Renal pelvis (tissue), 4 donors: Measurements from ENCODE around the gene FAM13A. TPM values are rescaled to one million over a fixed set of nuclear protein-coding genes. Genes with fewer than 3 reads are reported as not detected.

Experiments used
- DNase-seq: peaks from one replicate; pipeline ENCODE4 v3.0.0-alpha.2; 2013
- polyA plus RNA-seq, 3 donors: library from polyadenylated mRNA; unstranded; fragments of 120-200 nt; gene quantifications; one replicate each; pipeline ENCODE4 v1.2.1, GENCODE V29; 2013; ENCODE audit not compliant: insufficient read length in 3 of 3

Gene FAM13A
- polyA plus RNA-seq, 3 donors: 29.8 to 37.6 (median 36.9) TPM

DNA sequence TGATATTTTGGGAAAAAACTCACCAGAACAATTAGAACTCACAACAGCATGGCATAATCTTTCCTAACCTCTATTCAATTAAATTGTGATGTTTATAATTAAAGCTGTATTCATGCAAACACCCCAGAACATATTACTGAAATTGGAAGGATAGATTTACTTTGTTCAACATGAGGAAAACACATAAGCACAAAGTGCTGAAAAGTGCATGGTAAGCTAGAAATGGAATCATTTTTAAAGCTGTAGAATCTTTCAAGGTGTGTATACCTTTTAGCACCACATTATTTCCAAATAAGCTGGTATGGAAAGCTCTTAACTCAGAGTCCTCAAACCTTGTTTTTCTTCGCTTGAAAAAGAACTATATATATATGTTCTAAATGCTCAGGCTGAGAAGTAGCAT, 268.6 kb downstream of the FAM13A start:
- no peak for DNase-seq

DNA sequence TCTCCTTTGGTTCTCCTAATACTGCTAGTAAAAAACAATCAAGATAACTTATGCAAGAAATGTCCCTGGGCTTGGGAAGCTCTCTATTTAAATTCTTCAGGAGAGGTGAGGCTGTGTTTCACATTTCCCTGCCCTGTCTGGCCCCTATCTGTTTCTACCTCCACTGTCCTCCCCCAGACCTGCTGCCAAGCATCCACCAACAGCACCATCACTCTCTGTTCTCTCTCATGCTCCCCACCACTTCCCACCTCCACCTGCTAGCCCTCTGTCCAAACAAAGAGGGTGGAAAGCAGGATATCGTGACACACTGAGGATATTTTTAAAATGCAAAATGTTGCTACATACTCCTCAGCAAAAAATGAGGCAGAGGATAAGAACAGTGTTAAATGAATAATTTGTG, 271.0 kb downstream of the FAM13A start:
- no peak for DNase-seq

DNA sequence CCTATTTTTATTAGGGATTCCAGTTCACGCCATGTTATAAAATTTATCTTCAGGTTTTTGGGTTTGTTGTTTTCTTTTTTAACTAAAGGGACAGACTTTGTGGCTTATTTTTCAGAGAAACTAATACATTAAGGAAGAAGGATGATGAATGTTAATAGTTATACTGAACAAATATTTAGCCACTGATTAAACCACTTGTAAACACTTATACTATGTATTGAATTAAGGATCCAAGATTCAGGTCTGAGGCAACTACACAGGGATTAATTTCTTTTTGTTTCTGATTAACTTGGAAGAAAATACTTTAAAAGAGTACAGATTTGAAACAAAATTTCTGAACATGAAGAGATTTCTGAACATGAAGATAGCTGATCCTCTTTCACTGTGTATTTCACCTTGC, 276.6 kb downstream of the FAM13A start:
- DNase-seq: no peak

DNA sequence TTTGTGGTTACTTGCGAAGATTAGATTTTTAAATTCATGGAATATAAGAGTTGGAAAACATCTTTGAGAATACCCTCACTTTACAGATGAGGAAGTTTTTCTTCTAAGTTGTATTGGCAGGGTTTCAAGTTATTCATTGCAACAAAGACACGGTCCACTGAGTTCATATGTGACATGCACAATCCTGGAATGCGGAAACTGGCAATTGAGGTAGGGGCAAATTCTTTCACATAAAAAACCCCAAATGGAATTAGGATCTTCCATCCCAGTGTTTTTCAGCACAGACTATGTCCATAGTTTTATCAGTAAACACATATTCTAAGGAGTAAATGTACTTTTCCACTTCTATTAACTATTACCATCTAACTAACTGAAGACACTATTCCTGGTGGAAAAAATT, 277.6 kb downstream of the FAM13A start:
- DNase-seq: peak; percentile 38

DNA sequence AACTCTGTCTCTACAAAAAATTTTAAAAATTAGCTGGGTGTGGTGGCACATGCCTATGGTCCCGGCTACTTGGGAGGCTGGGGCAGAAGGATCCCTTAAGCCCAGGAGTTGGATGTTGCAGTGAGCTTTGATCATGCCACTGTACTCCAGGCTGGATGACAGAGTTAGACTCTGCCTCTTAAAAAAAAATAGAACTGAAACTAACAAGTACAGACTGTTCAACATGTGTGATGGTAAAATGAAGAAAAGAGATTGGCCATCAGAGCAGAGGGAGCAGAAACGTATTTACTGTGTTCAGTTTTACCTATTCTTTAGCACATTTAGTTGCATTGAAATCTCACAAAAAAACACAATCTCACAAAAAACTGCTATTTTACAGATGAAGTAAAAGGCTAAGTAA, 281.5 kb downstream of the FAM13A start:
- no peak for DNase-seq

DNA sequence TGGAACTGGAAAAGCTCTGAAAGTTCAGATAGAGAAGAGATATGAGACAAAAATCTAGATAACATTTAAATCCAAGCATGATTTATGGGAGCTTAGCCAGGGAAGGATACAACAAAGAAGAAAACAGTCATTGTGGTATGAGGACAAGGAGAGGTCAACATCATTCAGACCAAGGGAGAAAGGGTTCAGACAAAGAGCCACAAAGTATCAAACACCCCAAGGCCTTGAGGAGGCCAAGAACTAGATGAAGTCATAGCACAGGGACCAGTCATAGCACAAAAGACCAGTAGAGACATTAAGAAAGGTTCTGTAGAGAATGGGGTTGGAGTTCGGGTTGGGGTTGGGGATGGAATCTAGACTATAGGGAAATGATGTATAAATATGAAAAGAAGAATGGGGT, 282.0 kb downstream of the FAM13A start:
- DNase-seq: no peak

DNA sequence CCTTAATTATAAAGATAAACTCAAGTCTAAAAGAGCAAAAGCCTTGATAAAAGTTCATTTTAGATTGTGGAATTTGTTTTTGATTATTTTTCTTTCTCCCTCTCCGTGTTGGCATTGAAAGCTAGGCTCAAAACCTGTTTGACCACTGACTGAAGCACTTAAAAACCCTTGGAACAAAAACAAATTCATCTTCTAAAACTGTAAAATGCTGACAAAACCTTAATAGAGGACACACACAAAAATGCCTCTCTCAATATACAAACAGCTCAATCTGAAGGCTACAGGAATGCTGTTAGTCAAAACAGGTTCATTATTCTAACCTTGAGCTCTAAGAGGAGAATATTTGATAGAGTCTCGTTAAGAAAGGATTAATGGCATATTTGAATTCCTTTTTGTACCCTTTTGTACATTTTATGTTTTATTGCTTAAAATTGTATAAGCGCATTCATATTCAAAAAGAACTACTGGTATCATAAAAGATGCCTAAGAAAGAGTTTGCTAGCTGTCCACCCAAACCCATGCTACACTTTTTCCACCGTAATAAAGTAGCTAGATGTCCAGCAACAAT, 285.0 kb downstream of the FAM13A start:
- no peak for DNase-seq

DNA sequence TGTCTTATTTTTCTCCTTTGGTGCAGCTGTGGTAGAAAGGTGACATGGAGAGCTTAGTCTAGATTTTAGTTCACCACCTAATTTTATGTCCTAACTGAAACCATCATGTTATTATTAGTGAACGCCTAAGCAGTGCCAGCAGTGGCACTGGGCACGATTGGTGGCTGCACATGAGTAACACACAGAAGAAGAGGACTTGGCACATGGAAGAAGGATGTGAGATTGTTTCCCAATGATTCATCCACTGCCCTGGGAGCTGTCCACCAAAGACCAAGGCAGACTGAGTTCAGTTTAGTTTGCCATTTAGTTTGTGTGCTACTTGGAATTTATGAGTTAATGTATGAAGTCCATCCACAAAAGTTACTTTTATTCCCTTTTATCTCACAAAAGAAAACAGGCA, 291.3 kb downstream of the FAM13A start:
- DNase-seq: no peak

DNA sequence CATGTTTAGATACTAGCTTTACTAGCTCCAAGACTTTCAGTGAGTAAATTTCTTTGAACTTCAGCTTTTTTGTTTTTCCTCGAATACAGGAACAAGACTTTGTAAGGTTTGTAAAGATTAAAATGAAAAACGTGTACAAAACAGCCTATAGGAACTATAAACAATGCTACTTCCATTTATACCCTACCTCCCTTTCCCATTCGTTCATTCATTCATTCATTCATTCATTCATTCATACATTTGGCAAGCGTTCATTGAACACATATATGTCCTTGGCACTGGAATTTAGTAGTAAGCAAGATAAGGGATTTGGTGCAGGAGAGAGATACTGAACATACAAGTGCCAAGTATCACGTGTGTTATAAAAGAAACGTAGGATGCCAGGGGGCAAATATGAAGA, 293.9 kb downstream of the FAM13A start:
- no peak for DNase-seq

DNA sequence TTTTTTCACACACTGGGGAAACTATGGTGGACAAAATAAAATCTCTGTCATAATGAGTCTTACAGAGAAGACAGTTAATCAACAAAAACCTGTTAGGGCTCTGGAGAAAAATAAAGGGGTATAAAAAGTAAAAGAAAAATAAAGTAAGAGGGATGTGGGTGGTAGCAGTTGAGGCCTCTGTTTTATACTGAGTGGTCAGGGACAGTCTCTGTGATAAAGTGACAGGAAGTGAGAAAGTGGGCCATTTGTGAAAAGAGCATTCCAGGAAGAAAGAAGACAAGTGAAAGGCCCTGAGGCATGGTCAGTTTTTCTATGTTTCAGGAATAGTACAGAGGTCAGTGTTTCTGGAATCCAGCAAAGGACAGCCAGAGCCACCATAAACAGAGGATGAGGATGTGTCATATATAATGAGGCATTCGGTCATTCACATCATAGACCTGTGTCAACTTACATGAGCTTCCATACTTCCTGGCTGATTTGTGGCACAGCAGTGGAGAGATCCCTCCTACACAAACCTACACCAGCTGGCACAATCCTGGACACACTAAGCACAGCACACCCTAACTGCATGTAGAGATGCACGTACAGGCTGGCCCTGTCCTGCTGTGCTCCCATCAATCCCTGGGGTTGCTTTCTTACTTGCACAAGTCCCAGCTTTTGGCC, 295.0 kb downstream of the FAM13A start:
- DNase-seq: no peak

DNA sequence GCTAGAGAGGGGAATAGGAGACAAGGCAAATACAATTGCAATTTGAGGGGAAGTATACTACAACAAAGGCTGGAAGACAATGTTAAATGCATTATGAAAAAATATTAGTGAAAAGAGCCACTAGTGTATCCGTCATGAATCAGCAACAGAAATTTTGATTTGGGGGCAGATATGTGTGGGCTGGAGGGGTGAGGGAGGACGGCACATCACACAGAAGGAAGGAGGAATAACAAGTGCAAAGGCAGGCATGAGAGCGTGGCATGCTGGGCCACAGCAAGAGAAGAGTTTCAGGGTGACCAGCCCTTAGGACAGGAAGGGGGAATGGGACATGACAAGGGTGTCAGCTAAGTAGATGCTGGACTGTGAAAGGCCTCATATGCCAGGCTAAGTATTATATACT, 295.6 kb downstream of the FAM13A start:
- DNase-seq: no peak

DNA sequence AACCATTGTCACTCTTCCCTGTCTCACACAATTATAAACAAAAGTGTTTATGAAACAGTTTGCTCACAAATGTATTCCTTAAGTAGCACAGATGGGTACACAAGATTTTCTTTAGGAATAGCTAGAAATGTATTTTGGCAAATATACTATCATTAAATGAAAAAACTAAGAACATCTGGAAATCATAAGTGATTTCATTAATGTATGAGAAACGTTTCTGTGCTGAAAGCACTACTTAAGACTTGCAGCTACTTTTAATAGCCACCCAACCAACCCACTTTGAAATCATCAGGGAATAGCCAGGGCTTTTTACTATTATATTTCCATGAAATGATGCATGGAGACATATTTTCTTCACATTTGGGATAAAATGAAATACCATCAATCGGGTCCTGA, 297.1 kb downstream of the FAM13A start:
- DNase-seq: no peak

DNA sequence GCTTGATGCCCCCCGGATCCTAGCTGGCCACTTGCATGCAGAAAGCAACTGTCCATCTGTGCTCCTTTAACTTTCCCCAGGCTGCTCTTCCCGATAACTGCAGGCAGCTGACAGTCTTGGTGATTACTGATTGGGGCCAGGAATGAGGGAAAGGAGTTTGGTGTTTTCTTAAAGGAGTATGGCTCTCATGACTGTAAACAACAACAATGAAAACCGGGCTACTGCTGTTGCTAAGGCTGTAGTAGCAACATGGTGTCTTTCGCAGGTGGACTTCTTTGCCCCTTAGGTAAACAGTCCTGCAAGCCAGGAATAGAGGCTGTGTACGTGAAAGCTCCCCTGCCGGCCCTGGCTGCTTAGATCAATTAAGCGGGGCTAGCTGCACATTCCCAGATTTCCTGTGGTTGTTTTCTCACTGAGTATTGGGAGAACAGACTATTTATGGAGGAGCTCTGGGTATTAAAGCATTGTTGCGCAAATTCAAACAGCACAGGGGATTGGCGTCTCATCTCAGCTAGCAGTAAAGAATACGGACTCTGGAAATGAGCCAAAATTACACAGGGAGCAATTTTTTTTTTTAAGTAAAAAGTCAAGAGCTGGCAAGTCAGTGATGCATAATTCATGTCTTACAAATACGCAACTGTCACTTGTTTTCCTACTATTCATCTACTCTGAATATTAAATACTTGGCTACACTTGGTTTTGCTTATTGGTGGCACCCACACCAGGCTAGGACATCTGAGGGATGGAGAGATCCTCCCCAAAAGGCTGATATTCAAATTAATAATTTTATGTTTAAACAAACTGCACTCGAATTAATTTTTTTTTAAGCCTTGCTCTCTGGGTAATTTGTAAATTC, 297.7 kb downstream of the FAM13A start:
- no peak for DNase-seq

DNA sequence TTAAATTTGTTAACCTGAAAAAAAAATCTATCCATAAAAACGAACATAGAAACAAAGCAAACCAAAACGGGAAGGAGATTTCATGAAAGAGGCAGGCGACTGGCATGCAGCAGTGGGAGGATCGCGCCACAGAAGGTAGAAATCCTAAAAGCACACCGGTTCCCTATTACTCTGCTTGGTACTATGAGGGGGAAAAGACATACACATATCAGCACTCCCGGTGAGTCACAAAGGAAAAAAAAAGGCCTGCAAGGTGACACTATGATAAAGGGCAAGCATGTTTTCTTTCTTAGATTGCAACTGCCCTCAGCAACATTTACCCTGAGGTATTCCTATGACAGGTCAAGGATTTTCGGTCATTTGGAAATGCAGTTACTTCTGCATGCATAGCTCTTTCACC, 298.7 kb downstream of the FAM13A start:
- no peak for DNase-seq

DNA sequence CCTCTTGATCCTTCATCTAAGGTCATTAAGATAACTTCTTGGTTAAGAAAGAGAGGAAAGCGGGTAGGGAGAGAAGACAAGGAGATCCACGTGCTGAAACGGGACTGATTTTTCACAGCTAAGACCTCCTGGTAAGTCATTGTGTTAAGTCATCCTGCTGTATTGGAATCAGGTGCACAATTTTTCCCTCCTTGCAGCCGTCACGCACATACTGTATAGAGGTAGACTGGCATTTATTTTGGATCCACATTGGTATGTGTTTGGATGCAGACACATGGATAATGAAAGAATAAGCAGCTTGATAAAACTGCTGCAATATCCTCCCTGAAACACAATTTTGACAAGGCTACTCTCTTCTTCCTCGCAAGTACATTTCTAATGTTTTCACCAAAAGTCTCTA, 299.2 kb downstream of the FAM13A start:
- no peak for DNase-seq

DNA sequence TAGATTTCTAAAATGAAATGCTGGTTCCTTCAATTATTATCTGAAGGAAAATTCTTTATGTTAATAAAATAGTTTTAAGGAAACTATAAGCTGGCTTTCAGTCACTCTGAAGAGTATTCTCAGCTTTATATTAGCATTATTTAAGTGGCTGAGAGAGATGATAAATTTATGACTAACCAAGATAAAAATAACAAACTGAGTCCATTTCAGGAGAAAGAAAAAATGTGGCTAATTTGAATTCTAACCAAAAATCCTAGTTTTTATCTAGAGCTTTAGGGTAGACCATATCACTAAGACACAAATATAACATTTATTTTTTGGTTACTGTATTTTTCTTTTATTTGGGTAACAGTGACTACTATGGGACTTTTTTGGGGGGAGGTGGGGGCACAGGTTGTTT, 299.9 kb downstream of the FAM13A start:
- no peak for DNase-seq

DNA sequence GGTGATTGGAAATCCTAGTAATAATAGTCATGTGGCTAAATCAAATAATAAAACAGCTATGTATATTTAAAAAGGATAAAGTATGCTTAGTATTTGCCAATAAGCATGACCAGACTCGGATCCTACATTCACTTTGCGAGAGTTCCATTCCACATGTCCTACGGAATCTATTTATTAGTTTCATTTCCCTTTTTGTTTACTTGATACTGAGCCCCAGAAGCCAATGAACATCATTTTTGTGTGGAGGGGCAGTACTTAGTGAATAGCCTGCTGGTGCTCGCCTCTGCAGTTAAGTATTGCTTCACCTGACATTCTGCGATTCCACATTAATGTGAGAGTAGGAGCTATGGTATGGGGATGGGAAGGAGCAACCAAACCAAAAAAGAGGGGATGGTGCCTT, 300.8 kb downstream of the FAM13A start:
- no peak for DNase-seq

DNA sequence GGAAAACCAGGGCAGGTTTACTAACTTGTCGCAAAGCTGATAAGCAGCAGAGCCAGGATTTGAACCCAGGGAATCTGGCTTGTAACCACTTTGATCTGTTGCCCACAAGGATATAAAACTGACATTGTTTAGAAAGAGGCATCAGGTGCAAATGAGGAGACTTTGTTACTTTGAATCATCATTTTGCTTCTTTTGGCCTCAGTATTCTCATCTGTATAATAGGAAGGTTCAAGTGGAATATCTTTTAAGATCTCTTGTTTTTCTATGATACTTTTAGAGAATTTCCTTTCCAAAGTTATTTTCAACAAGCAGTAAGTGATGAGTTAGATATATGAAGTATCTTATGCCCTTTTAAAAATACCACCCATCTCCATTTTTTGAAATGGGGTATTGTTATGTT, 301.5 kb downstream of the FAM13A start:
- DNase-seq: no peak

DNA sequence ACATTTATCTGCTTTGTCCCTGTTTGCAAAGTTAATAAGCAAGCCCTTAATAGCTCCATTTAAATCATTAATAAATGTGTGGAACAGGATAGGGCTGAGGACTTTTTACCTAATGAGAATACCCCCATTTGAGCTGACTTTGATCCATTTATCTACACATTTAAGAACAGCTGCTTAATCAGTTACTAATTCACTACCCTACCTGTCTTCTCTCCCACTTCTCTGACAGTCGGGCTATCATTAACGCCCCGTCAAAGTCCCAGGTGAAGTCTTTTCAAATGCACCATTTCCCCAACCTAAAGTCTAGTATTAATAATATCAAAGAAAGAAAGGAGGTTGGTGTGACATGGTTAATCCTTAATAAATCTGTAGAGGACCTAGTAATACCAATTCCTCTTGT, 302.2 kb downstream of the FAM13A start:
- DNase-seq: no peak

DNA sequence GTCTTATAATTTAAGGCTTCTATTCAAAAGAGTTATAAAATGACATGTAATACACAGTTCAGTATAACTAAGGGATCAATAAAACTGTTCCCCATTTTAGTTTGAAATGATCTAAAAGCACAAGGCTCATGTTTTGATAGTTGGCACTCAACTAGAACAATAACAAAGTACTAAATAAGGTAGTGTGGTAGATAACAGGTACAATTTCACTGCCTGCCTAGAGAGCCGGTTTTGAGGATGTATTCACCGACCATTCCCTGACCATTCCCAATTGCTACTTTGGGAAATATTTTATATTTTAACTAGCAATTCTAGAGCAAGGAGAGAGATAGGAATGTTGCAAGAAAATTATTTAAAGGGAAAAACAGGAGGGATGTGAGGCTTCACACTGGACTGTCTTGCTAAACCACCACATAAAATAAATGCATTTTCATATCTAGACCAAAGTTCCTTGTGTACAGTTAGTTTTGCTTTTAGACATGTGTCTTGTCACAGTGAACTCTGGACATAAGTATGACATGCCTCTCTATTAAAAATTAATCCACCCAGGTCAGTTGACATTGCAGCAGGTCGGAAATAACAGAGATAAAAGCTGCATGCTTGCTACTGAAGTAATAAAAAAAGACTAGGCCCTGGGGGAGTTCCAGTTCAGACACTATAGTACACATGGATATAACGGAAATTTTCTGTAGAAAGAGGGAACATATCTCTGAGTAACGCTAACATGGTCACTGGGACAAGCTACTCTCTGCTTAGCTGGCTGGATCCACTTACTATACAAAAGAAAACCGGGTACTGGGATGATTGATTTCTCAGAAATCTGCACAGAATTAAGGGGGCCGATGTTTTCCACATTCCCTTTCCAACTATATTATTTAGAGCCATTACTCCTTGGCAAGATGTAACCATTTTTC, 303.1 kb downstream of the FAM13A start:
- no peak for DNase-seq

DNA sequence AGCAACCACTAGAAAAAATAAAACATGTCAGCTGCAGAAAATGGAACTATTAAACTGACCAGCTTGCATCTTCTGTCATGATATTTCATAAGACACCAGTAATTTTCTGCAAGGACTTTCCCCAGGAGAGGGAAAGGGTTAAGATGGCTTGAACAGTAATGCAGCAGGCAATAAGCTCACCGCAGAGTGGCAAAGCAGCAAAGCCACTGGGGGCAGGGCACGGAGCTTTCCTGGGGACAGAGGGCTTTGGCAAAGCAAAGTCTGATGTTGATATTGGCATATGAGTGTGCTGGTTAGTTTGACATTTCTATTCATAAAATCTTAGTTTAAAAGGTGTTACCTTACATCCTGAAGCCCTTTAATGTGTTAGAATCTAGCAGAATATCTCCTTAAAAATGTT, 304.2 kb downstream of the FAM13A start:
- DNase-seq: no peak

DNA sequence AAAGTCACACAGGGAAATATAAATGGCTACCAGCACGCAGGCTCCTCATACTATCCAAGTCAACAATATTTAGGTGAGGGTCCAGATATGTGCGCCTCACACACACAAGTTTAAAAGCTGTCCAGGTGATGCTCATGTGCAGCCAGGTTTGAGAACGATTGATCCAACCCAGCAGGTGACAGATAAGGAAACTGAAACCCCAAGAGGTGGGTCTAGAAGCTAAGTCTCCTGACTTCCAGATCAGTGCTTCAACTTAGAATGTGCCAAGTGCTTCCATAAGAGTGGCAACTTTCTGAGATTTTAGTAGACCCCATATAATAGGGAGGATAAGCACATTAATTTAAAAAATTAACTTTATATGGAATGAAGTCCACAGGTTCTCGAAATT, 304.9 kb downstream of the FAM13A start:
- no peak for DNase-seq
